ENCODE measurements around the gene MGAT5B.

GRCh38 chr17:76940295-76940694, 72.1 kb downstream of the MGAT5B start:
- TF ChIP-seq REST (IDR thresholded peaks at IDR 0.05; ENCODE audit: insufficient read depth in 1 of 2, low read depth in 2 of 2, low read length in 2 of 2) (no peak), SIN3A (IDR thresholded peaks at IDR 0.05; ENCODE audit: borderline replicate concordance, insufficient read depth, low read length) (no peak), POLR2AphosphoS5 (IDR thresholded peaks at IDR 0.05; ENCODE audit: low read depth, low read length) (no peak), TAF1 (IDR thresholded peaks at IDR 0.05; ENCODE audit: borderline replicate concordance, insufficient read depth, low read length) (no peak), FOXP2 (optimal IDR thresholded peaks at IDR 0.05; ENCODE audit: borderline replicate concordance, extremely low read depth, extremely low read length, insufficient read depth) (no peak)

All from PFSK-1 (cell line).